ENCODE data around the gene ASB4.

The ASB4 gene

GRCh38 chr7:95585426-95585789 is 99.7 kb downstream of the ASB4 start:
- Histone ChIP-seq H3K36me3 (ENCODE audit: control insufficient read depth, low read length) (no peaks in the 10 kb centered on the region), H3K27ac (ENCODE audit: low read depth, low read length) (no peak overlapping the region), H3K4me2 (ENCODE audit: low read length) (no peak overlapping the region), H3K4me3 (ENCODE audit: low read length) (no peak overlapping the region), H3F3A (ENCODE audit: control insufficient read depth, insufficient read depth) (no peaks in the 10 kb centered on the region), H3K79me2 (ENCODE audit: control insufficient read depth, low read length) (no peaks in the 10 kb centered on the region), H3K4me1 (ENCODE audit: control insufficient read depth, low read length) (no peaks in the 10 kb centered on the region), H3K9me3 (ENCODE audit: control insufficient read depth, insufficient read depth, low read length) (no peaks in the 10 kb centered on the region), H4K20me1 (ENCODE audit: control insufficient read depth, insufficient read depth, low read depth, low read length) (no peaks in the 10 kb centered on the region), H3K9me2 (replicated peaks; ENCODE audit: control insufficient read depth, low read length) (no peaks in the 10 kb centered on the region), H3K27me3 (ENCODE audit: control insufficient read depth, low read length) (no peaks in the 10 kb centered on the region)
- no peak for TF ChIP-seq EZH2phosphoT487 (IDR thresholded peaks at IDR 0.05; ENCODE audit: borderline replicate concordance, low read length)
- TF ChIP-seq CTCF (IDR thresholded peaks at IDR 0.05; ENCODE audit: low read depth, low read length, poor library complexity, severe bottlenecking): no peak

DNA sequence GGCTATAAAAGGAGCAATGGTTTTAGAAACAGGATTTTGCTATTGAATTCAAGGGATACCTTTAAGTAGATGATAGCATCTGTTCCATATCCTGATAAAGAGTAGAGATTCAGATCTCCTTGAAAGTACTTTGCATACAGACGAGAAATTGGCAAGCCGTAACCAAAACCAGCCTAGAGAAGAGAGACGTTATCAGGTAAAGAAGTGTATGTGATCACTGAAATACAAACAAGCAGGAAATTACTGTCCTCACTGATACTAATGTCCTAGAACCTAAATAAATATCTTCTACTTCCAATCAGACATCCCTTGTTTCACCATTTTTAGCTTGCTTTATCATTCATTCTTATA is 101.2 kb downstream of the ASB4 start:
- Histone ChIP-seq H3K9me2 (replicated peaks; ENCODE audit: control insufficient read depth, low read length) (no peaks in the 10 kb centered on the region), H3K27ac (ENCODE audit: low read depth, low read length) (no peak overlapping the region), H3K36me3 (ENCODE audit: control insufficient read depth, low read length) (no peaks in the 10 kb centered on the region), H3K4me2 (ENCODE audit: low read length) (no peak overlapping the region), H3K9me3 (ENCODE audit: control insufficient read depth, insufficient read depth, low read length) (no peaks in the 10 kb centered on the region), H3K27me3 (ENCODE audit: control insufficient read depth, low read length) (no peaks in the 10 kb centered on the region), H4K20me1 (ENCODE audit: control insufficient read depth, insufficient read depth, low read depth, low read length) (no peaks in the 10 kb centered on the region), H3K79me2 (ENCODE audit: control insufficient read depth, low read length) (no peaks in the 10 kb centered on the region), H3K4me1 (ENCODE audit: control insufficient read depth, low read length) (no peaks in the 10 kb centered on the region), H3K4me3 (ENCODE audit: low read length) (no peak overlapping the region), H3F3A (ENCODE audit: control insufficient read depth, insufficient read depth) (no peaks in the 10 kb centered on the region)
- no peak for TF ChIP-seq CTCF (IDR thresholded peaks at IDR 0.05; ENCODE audit: low read depth, low read length, poor library complexity, severe bottlenecking)
- TF ChIP-seq EZH2phosphoT487 (IDR thresholded peaks at IDR 0.05; ENCODE audit: borderline replicate concordance, low read length): no peak

- no peaks in the 10 kb centered on the region for H3K79me2 ChIP-seq (ENCODE audit: control insufficient read depth, low read length)
- H3K4me3 ChIP-seq (ENCODE audit: low read length): no peak overlapping the region
- H3K9me2 ChIP-seq (replicated peaks; ENCODE audit: control insufficient read depth, low read length): no peaks in the 10 kb centered on the region
- no peaks in the 10 kb centered on the region for H3K36me3 ChIP-seq (ENCODE audit: control insufficient read depth, low read length)
- TF ChIP-seq EZH2phosphoT487 (IDR thresholded peaks at IDR 0.05; ENCODE audit: borderline replicate concordance, low read length) (no peak), CTCF (IDR thresholded peaks at IDR 0.05; ENCODE audit: low read depth, low read length, poor library complexity, severe bottlenecking) (no peak)
- no peaks in the 10 kb centered on the region for H4K20me1 ChIP-seq (ENCODE audit: control insufficient read depth, insufficient read depth, low read depth, low read length)
- H3K9me3 ChIP-seq (ENCODE audit: control insufficient read depth, insufficient read depth, low read length): no peaks in the 10 kb centered on the region
- no peak overlapping the region for H3K27ac ChIP-seq (ENCODE audit: low read depth, low read length)
- H3K4me1 ChIP-seq (ENCODE audit: control insufficient read depth, low read length): no peaks in the 10 kb centered on the region
- H3K27me3 ChIP-seq (ENCODE audit: control insufficient read depth, low read length): no peaks in the 10 kb centered on the region
- H3K4me2 ChIP-seq (ENCODE audit: low read length): no peak overlapping the region
- no peaks in the 10 kb centered on the region for H3F3A ChIP-seq (ENCODE audit: control insufficient read depth, insufficient read depth)
Observed at GRCh38 chr7:95589031-95589430, 103.3 kb downstream of the ASB4 start.

DNA sequence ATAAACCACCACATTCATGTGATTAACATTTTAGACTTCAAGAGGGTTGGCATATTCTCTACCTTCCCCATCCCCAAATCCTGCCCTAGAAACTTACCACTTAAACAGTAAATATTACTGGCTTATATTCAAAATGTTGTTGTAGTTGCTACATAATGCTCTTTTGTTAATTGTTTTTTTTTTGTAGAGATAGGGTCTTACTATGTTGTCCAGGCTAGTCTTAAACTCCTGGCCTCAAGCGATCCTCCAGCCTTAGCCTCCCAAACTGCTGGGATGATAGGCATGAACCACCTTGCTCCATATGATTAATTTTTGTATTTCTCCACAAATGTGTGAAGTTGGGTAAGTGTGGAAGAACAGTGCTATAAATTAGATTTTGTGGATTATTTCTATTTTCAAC is 104.0 kb downstream of the ASB4 start:
- no peaks in the 10 kb centered on the region for H3K27me3 ChIP-seq (ENCODE audit: control insufficient read depth, low read length)
- H3K27ac ChIP-seq (ENCODE audit: low read depth, low read length): no peak overlapping the region
- H3K4me3 ChIP-seq (ENCODE audit: low read length): no peak overlapping the region
- H3K36me3 ChIP-seq (ENCODE audit: control insufficient read depth, low read length): no peaks in the 10 kb centered on the region
- no peak overlapping the region for H3K4me2 ChIP-seq (ENCODE audit: low read length)
- no peaks in the 10 kb centered on the region for H3F3A ChIP-seq (ENCODE audit: control insufficient read depth, insufficient read depth)
- no peaks in the 10 kb centered on the region for H4K20me1 ChIP-seq (ENCODE audit: control insufficient read depth, insufficient read depth, low read depth, low read length)
- no peaks in the 10 kb centered on the region for H3K4me1 ChIP-seq (ENCODE audit: control insufficient read depth, low read length)
- no peaks in the 10 kb centered on the region for H3K9me3 ChIP-seq (ENCODE audit: control insufficient read depth, insufficient read depth, low read length)
- no peaks in the 10 kb centered on the region for H3K9me2 ChIP-seq (replicated peaks; ENCODE audit: control insufficient read depth, low read length)
- no peaks in the 10 kb centered on the region for H3K79me2 ChIP-seq (ENCODE audit: control insufficient read depth, low read length)
- no peak for TF ChIP-seq EZH2phosphoT487 (IDR thresholded peaks at IDR 0.05; ENCODE audit: borderline replicate concordance, low read length)
- no peak for TF ChIP-seq CTCF (IDR thresholded peaks at IDR 0.05; ENCODE audit: low read depth, low read length, poor library complexity, severe bottlenecking)

Data from DOHH2 (cell line).